ENCODE data around the gene TRAPPC2L. TPM values are rescaled to one million over a fixed set of nuclear protein-coding genes. Genes with fewer than 3 reads are reported as not detected.

Gene TRAPPC2L
- total and polyA plus RNA-seq, 10 donors, result 28.9 to 87.5 (median 41.7) TPM

- H3K4me3 ChIP-seq, result no peak overlapping the region
- no peak for TF ChIP-seq POLR2A (IDR thresholded peaks at IDR 0.05)
- no peak for TF ChIP-seq POLR2AphosphoS5 (IDR thresholded peaks at IDR 0.05)
- no peak for TF ChIP-seq CTCF (IDR thresholded peaks at IDR 0.05 in 8 of 11, conservative IDR thresholded peaks at IDR 0.05 in 3 of 11)
- H3K9me3 ChIP-seq, result no peaks in the 10 kb centered on the region
- H3K27me3 ChIP-seq (replicated peaks in 1 of 7), result peaks cover 0 to 6% (median 0%) of the 10 kb centered on the region in 7 donors
- H3K4me1 ChIP-seq, result peaks cover 21 to 67% (median 47%) of the 10 kb centered on the region in 6 donors
- intact Hi-C loops (cut with DNase I; ENCODE audit: low total_unique reads), result no loop called here
- 80 to 94% (median 87%) methylated on average over 9 to 10 of the region's 10 CpGs for WGBS, 5 donors
- peak overlapping the region in 1 of 8 donors; percentile 96 for H3K27ac ChIP-seq
- H3K36me3 ChIP-seq, result peaks cover 0 to 49% (median 24%) of the 10 kb centered on the region in 6 donors
- no peak for DNase-seq
Observed at GRCh38 chr16:88809068-88809675, 47.8 kb upstream of the TRAPPC2L start.

GRCh38 chr16:88809676-88810165 is 47.2 kb upstream of the TRAPPC2L start:
- intact Hi-C loops (cut with DNase I; ENCODE audit: low total_unique reads), result loop anchor here (5.0 kb wide), 1 partner anchor 48 kb away; the partner anchor contains the start of genes GALNS and TRAPPC2L
- peak in 1 of 3 donors; percentile 50 for TF ChIP-seq POLR2AphosphoS5 (IDR thresholded peaks at IDR 0.05)
- TF ChIP-seq POLR2A (IDR thresholded peaks at IDR 0.05), result no peak
- H3K9me3 ChIP-seq, result no peaks in the 10 kb centered on the region
- H3K36me3 ChIP-seq, result peaks cover 0 to 49% (median 24%) of the 10 kb centered on the region in 6 donors
- H3K27ac ChIP-seq, result peak overlapping the region in 3 of 8 donors; percentile 93 to 96 (median 96)
- H3K4me3 ChIP-seq, result peak overlapping the region in 2 of 8 donors; percentile 92 to 95
- 75 to 91% (median 86%) methylated on average over 8 to 10 of the region's 10 CpGs for WGBS, 5 donors
- DNase-seq, result no peak
- H3K4me1 ChIP-seq, result peaks cover 17 to 62% (median 41%) of the 10 kb centered on the region in 6 donors
- H3K27me3 ChIP-seq (replicated peaks in 1 of 7), result peaks cover 0 to under 1% (median 0%) of the 10 kb centered on the region in 7 donors

GRCh38 chr16:88810166-88810911 is 46.6 kb upstream of the TRAPPC2L start:
- Histone ChIP-seq H3K9me3 (no peaks in the 10 kb centered on the region), H3K36me3 (peaks cover 0 to 49% (median 24%) of the 10 kb centered on the region in 6 donors), H3K27ac (peak overlapping the region in 7 of 8 donors; percentile 85 to 96 (median 94)), H3K27me3 (replicated peaks in 1 of 7) (no peaks in the 10 kb centered on the region), H3K4me1 (peaks cover 17 to 56% (median 37%) of the 10 kb centered on the region in 6 donors), H3K4me3 (peak overlapping the region in 7 of 8 donors; percentile 71 to 98 (median 95))
- TF ChIP-seq POLR2A (IDR thresholded peaks at IDR 0.05), result no peak
- TF ChIP-seq POLR2AphosphoS5 (IDR thresholded peaks at IDR 0.05), result no peak
- no peak for TF ChIP-seq CTCF (IDR thresholded peaks at IDR 0.05 in 8 of 11, conservative IDR thresholded peaks at IDR 0.05 in 3 of 11)
- intact Hi-C loops (cut with DNase I; ENCODE audit: low total_unique reads), result loop anchor here (5.0 kb wide), 1 partner anchor 47 kb away; the partner anchor contains the start of genes GALNS and TRAPPC2L
- WGBS, 5 donors, result 27 to 51% (median 38%) methylated on average over 6 to 12 of the region's 12 CpGs
- DNase-seq, result no peak

- Histone ChIP-seq H3K27ac (peak overlapping the region; percentile 85 to 96 (median 94)), H3K4me1 (peaks cover 17 to 62% (median 37%) of the 10 kb centered on the region in 6 donors), H3K27me3 (replicated peaks in 1 of 7) (no peaks in the 10 kb centered on the region), H3K4me3 (peak overlapping the region; percentile 71 to 98 (median 94)), H3K36me3 (peaks cover 0 to 45% (median 24%) of the 10 kb centered on the region in 6 donors), H3K9me3 (no peaks in the 10 kb centered on the region)
- 1 to 2% (median 2%) methylated on average over 17 to 65 of the region's 65 CpGs for WGBS, 5 donors
- DNase-seq, result peak; percentile 95
- intact Hi-C loops (cut with DNase I; ENCODE audit: low total_unique reads), result loop anchor here (5.0 kb wide), 1 partner anchor 46 kb away; the partner anchor contains the start of genes GALNS and TRAPPC2L
- TF ChIP-seq POLR2A (IDR thresholded peaks at IDR 0.05), result peak in 1 of 3 donors; percentile 40
- peak; percentile 93 to 99 (median 94) for TF ChIP-seq POLR2AphosphoS5 (IDR thresholded peaks at IDR 0.05)
- peak in 1 of 11 experiments; percentile 4 for TF ChIP-seq CTCF (IDR thresholded peaks at IDR 0.05 in 8 of 11, conservative IDR thresholded peaks at IDR 0.05 in 3 of 11)
Observed at GRCh38 chr16:88810912-88811768, 45.8 kb upstream of the TRAPPC2L start.
